Activated T-helper 2 cell treated with anti-CD3 and anti-CD28 coated beads, Interferon-gamma antibody, Interleukin-2, Interleukin-4, amounts not matched to agents 10 μg/mL and 5 μg/mL and 100 μg/mL, durations not matched to agents 14 hours and 24 hours and 36 hours (primary cell): ENCODE data around the gene PTPN1. TPM values are rescaled to one million over a fixed set of nuclear protein-coding genes. Genes with fewer than 3 reads are reported as not detected.
A peak's percentile ranks its signal among the peaks of the same experiment; 100 is the strongest.

ENCODE experiments used
- DNase-seq: peaks from one replicate; pipeline ENCODE4 v3.0.0; 2021; ENCODE audit warnings: low spot score
- H3K27ac Mint-ChIP-seq: one replicate; pipeline ENCODE4 v1.8.0; 2021; ENCODE audit warnings: mixed read lengths
- H3K27me3 Mint-ChIP-seq: one replicate; pipeline ENCODE4 v1.8.0; 2021; ENCODE audit warnings: low read depth, mixed read lengths
- H3K36me3 Mint-ChIP-seq: one replicate; pipeline ENCODE4 v1.8.0; 2021; ENCODE audit warnings: low read depth, mixed read lengths
- H3K4me1 Mint-ChIP-seq: one replicate; pipeline ENCODE4 v1.8.0; 2021; ENCODE audit warnings: low read depth, mixed read lengths
- H3K4me3 Mint-ChIP-seq: one replicate; pipeline ENCODE4 v1.8.0; 2021; ENCODE audit warnings: low read depth, mild to moderate bottlenecking, moderate library complexity, mixed read lengths
- H3K9me3 Mint-ChIP-seq: one replicate; pipeline ENCODE4 v1.8.0; 2021; ENCODE audit warnings: mixed read lengths
- intact Hi-C: fragments of 100-400 bp; cut with micrococcal nuclease; formaldehyde crosslinking; loops from one replicate; pipeline ENCODE4 v1.15.1; 2023
- total RNA-seq: library from RNA; stranded (reverse); gene quantifications from 2 replicates; pipeline ENCODE4 v1.2.3, GENCODE V29; 2022

Gene PTPN1
- total RNA-seq, 1 donor from 2014 or later = 94.6 TPM

DNA sequence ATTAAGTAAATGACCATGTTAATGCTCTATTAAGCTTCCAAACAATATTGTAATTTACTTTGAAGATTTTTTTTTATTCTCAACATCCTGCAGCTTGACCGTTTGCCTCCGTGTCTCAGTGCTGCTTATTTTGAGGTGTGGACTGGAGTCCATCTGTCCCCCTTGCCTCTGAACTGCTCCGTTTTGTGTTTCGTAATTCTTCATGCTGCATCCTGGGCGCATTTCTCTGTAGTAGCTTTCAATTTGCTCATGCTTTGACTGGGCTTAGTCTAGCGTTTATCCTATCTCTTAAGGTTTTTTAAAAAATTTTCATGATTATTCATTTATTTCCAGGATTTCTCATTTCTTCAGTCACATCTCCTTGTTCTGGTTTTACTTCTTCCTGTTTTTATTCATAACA, 37.8 kb downstream of the PTPN1 start:
- Mint-ChIP-seq H3K4me3 (peak overlapping the region; percentile 34), H3K27ac (peak overlapping the region; percentile 76), H3K27me3 (no peaks in the 10 kb centered on the region), H3K4me1 (peaks cover 43% of the 10 kb centered on the region), H3K36me3 (peaks cover 62% of the 10 kb centered on the region), H3K9me3 (no peaks in the 10 kb centered on the region)
- no peak for DNase-seq
- intact Hi-C loops = loop anchor here (2.0 kb wide), 1 partner anchor 29 kb away; no protein-coding TSS in a partner anchor

- Mint-ChIP-seq H3K4me1 (peaks cover 38% of the 10 kb centered on the region), H3K27me3 (no peaks in the 10 kb centered on the region), H3K27ac (peak overlapping the region; percentile 76), H3K9me3 (no peaks in the 10 kb centered on the region), H3K36me3 (peaks cover 59% of the 10 kb centered on the region), H3K4me3 (no peak overlapping the region)
- intact Hi-C loops = no loop called here
- no peak for DNase-seq
Measured at GRCh38 chr20:50548396-50548795, 38.2 kb downstream of the PTPN1 start.

- H3K4me3 Mint-ChIP-seq = no peak overlapping the region
- no peak for DNase-seq
- intact Hi-C loops = no loop called here
- H3K27ac Mint-ChIP-seq = peak overlapping the region; percentile 23
- H3K4me1 Mint-ChIP-seq = peaks cover 27% of the 10 kb centered on the region
- H3K27me3 Mint-ChIP-seq = no peaks in the 10 kb centered on the region
- H3K9me3 Mint-ChIP-seq = no peaks in the 10 kb centered on the region
- peaks cover 50% of the 10 kb centered on the region for H3K36me3 Mint-ChIP-seq
Measured at GRCh38 chr20:50550531-50550930, 40.3 kb downstream of the PTPN1 start.

DNA sequence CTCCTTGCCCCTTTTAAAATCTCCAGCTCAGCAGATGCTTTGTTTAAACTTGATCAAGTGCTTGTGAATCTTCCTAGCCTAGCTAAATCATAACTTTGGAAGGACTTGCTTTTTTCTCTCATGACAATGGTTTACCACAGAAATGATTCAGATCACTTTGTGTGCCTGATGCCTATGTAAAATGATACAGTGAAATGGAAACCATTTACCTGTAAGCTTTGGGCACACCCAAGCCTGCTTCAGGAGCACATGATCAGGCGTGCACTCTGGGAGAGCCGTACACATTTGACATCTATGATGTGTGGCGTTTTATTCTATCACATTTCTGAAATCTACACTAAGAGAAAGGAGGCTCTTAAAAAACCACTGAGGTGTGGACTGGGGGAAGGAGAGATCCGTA, 41.1 kb downstream of the PTPN1 start:
- H3K4me3 Mint-ChIP-seq = no peak overlapping the region
- DNase-seq = no peak
- H3K27ac Mint-ChIP-seq = peak overlapping the region; percentile 72
- intact Hi-C loops = loop anchor here (1.0 kb wide), 1 partner anchor 10 kb away; no protein-coding TSS in a partner anchor
- peaks cover 50% of the 10 kb centered on the region for H3K36me3 Mint-ChIP-seq
- peaks cover 24% of the 10 kb centered on the region for H3K4me1 Mint-ChIP-seq
- no peaks in the 10 kb centered on the region for H3K27me3 Mint-ChIP-seq
- H3K9me3 Mint-ChIP-seq = no peaks in the 10 kb centered on the region

GRCh38 chr20:50552979-50553378, 42.8 kb downstream of the PTPN1 start:
- intact Hi-C loops = no loop called here
- Mint-ChIP-seq H3K27ac (no peak overlapping the region), H3K27me3 (no peaks in the 10 kb centered on the region), H3K4me3 (no peak overlapping the region), H3K36me3 (peaks cover 47% of the 10 kb centered on the region), H3K9me3 (no peaks in the 10 kb centered on the region), H3K4me1 (peaks cover 15% of the 10 kb centered on the region)
- no peak for DNase-seq

- Mint-ChIP-seq H3K4me1 (peaks cover 18% of the 10 kb centered on the region), H3K4me3 (no peak overlapping the region), H3K27me3 (no peaks in the 10 kb centered on the region), H3K9me3 (no peaks in the 10 kb centered on the region), H3K27ac (no peak overlapping the region), H3K36me3 (peaks cover 48% of the 10 kb centered on the region)
- DNase-seq = no peak
- intact Hi-C loops = no loop called here
Measured at GRCh38 chr20:50554694-50555579, 44.8 kb downstream of the PTPN1 start.

DNA sequence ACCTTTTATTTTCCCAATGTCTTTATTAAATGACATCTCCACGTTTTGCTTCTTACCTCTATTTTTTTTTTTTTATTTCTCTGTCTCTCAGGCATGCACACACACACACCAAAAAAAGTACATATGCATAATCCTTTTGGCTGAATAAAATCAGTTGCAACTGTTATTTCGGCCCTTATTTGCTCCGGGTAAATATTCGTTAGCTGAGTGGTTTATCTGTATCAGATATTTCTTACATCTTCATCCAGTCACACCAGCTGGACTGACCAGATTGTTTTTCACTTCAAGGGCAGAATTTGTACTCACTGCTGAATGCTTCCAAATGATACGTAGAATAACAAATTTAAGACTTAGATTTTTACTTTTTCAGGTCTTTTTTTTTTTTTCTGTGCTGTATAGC, 45.5 kb downstream of the PTPN1 start:
- Mint-ChIP-seq H3K36me3 (peaks cover 44% of the 10 kb centered on the region), H3K27ac (no peak overlapping the region), H3K27me3 (no peaks in the 10 kb centered on the region), H3K4me1 (peaks cover 22% of the 10 kb centered on the region), H3K4me3 (no peak overlapping the region), H3K9me3 (no peaks in the 10 kb centered on the region)
- DNase-seq = no peak
- intact Hi-C loops = no loop called here

- Mint-ChIP-seq H3K27me3 (no peaks in the 10 kb centered on the region), H3K36me3 (peaks cover 50% of the 10 kb centered on the region), H3K4me1 (peaks cover 39% of the 10 kb centered on the region), H3K27ac (no peak overlapping the region), H3K4me3 (no peak overlapping the region), H3K9me3 (no peaks in the 10 kb centered on the region)
- DNase-seq = no peak
- intact Hi-C loops = no loop called here
Measured at GRCh38 chr20:50557549-50558134, 47.5 kb downstream of the PTPN1 start.

- no peaks in the 10 kb centered on the region for H3K27me3 Mint-ChIP-seq
Measured at GRCh38 chr20:50558483-50558925, 48.3 kb downstream of the PTPN1 start.

DNA sequence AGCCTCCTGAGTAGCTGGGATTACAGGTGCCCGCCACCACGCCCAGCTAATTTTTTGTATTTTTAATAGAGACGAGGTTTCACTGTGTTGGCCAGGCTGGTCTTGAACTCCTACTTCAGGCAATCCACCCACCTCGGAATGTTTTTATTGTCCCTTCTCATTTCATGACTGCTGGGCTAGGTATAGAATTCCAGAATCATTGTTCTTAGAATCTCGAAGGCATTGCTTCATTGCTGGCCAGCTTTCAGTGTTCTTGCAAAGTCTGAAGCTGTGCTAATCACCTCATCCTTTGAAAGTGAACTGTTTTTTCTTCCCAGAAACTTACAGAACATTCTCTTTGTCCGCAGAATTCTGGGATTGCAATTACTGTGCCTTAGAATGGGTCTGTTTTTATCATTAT, 49.0 kb downstream of the PTPN1 start:
- Mint-ChIP-seq H3K27ac (peak overlapping the region; percentile 62), H3K4me3 (no peak overlapping the region), H3K9me3 (no peaks in the 10 kb centered on the region), H3K36me3 (peaks cover 60% of the 10 kb centered on the region), H3K4me1 (peaks cover 53% of the 10 kb centered on the region), H3K27me3 (no peaks in the 10 kb centered on the region)
- intact Hi-C loops = no loop called here
- no peak for DNase-seq

More at GRCh38 chr20:50558483-50558925, 48.3 kb downstream of the PTPN1 start:
- Mint-ChIP-seq H3K27ac (no peak overlapping the region), H3K36me3 (peaks cover 58% of the 10 kb centered on the region), H3K9me3 (no peaks in the 10 kb centered on the region), H3K4me3 (no peak overlapping the region), H3K4me1 (peaks cover 47% of the 10 kb centered on the region)
- no peak for DNase-seq
- intact Hi-C loops = no loop called here

GRCh38 chr20:50559856-50560638, 49.9 kb downstream of the PTPN1 start:
- DNase-seq = no peak
- Mint-ChIP-seq H3K4me1 (peaks cover 62% of the 10 kb centered on the region), H3K9me3 (no peaks in the 10 kb centered on the region), H3K27me3 (no peaks in the 10 kb centered on the region), H3K36me3 (peaks cover 69% of the 10 kb centered on the region), H3K4me3 (no peak overlapping the region), H3K27ac (peak overlapping the region; percentile 24)
- intact Hi-C loops = loop anchor here (2.0 to 5.0 kb wide), 4 partner anchors 49 to 448 kb away; partner anchors contain the start of genes PTPN1 and UBE2V1

- Mint-ChIP-seq H3K27me3 (no peaks in the 10 kb centered on the region), H3K4me3 (peak overlapping the region; percentile 81), H3K4me1 (peaks cover 62% of the 10 kb centered on the region), H3K27ac (peak overlapping the region; percentile 98), H3K9me3 (no peaks in the 10 kb centered on the region), H3K36me3 (peaks cover 74% of the 10 kb centered on the region)
- intact Hi-C loops = loop anchor here (1.0 to 5.0 kb wide), 8 partner anchors 9 to 449 kb away; partner anchors contain the start of genes PTPN1 and UBE2V1
- DNase-seq = no peak
Measured at GRCh38 chr20:50560867-50561266, 50.7 kb downstream of the PTPN1 start.
